ENCODE data around the gene CTXN2.

GRCh38 chr15:48205981-48206380, 14.5 kb downstream of the CTXN2 start, which contains the start of gene SLC12A1:
- TF ChIP-seq RFX5 (IDR thresholded peaks at IDR 0.05; ENCODE audit: low read length) (no peak), RAD21 (IDR thresholded peaks at IDR 0.05; ENCODE audit: low read length) (no peak), MAX (IDR thresholded peaks at IDR 0.05; ENCODE audit: low read depth) (no peak), CHD2 (IDR thresholded peaks at IDR 0.05; ENCODE audit: low read length, partially characterized antibody) (no peak), CTCF (IDR thresholded peaks at IDR 0.05) (no peak), POLR2AphosphoS5 (IDR thresholded peaks at IDR 0.05; ENCODE audit: low read depth, low read length) (no peak), EZH2phosphoT487 (IDR thresholded peaks at IDR 0.05; ENCODE audit: borderline replicate concordance, low read depth) (no peak), RXRA (IDR thresholded peaks at IDR 0.05; ENCODE audit: borderline replicate concordance, low read depth) (no peak), NRF1 (IDR thresholded peaks at IDR 0.05; ENCODE audit: low read depth, low read length) (no peak), GABPA (IDR thresholded peaks at IDR 0.05; ENCODE audit: low read depth) (no peak), GATA2 (CRISPR knock-in tag; IDR thresholded peaks at IDR 0.05) (no peak), SMC3 (IDR thresholded peaks at IDR 0.05; ENCODE audit: low read depth, low read length) (no peak)

Data from SK-N-SH (cell line).